Germinal center (tissue), 1 donor: ENCODE measurements around the gene PTTG1IP2.
A peak's percentile ranks its signal among the peaks of the same experiment; 100 is the strongest.
"Not testable (repeated sequence)": the region's sequence is repeated elsewhere in the genome, so short reads cannot be mapped to it uniquely, and the experiment has no call there.

Source experiments
- DNase-seq: peaks from one replicate; pipeline ENCODE4 v3.0.0; 2012; ENCODE audit warnings: mixed read lengths, low spot score

PTTG1IP2 gene

GRCh38 chr7:90469554-90469953, at the start of gene PTTG1IP2:
Gene PTTG1IP2 (plus strand): TSS chr7:90469639. CDS start chr7:90469787, 148 bp downstream.
- no peak for DNase-seq

- DNase-seq, result no peak
Measured at GRCh38 chr7:90421651-90422050, 47.8 kb upstream of the PTTG1IP2 start.

GRCh38 chr7:90424720-90425119, 44.7 kb upstream of the PTTG1IP2 start:
- no peak for DNase-seq

- no peak for DNase-seq
Measured at GRCh38 chr7:90425376-90425775, 44.1 kb upstream of the PTTG1IP2 start.

- no peak for DNase-seq
Measured at GRCh38 chr7:90430614-90431460, 38.6 kb upstream of the PTTG1IP2 start.

GRCh38 chr7:90432752-90433151, 36.7 kb upstream of the PTTG1IP2 start:
- DNase-seq, result no peak

GRCh38 chr7:90433221-90433620, 36.2 kb upstream of the PTTG1IP2 start:
- DNase-seq, result no peak

GRCh38 chr7:90445633-90446032, 23.8 kb upstream of the PTTG1IP2 start:
- DNase-seq, result no peak

GRCh38 chr7:90446137-90446899, 23.1 kb upstream of the PTTG1IP2 start:
- DNase-seq, result no peak

GRCh38 chr7:90453259-90453891, 16.1 kb upstream of the PTTG1IP2 start:
- DNase-seq, result no peak

GRCh38 chr7:90453931-90454330, 15.5 kb upstream of the PTTG1IP2 start:
- DNase-seq, result no peak

GRCh38 chr7:90455163-90456030, 14.0 kb upstream of the PTTG1IP2 start:
- peak; percentile 56 for DNase-seq

- DNase-seq, result no peak
Measured at GRCh38 chr7:90458104-90458503, 11.3 kb upstream of the PTTG1IP2 start.

GRCh38 chr7:90459888-90460287, 9.6 kb upstream of the PTTG1IP2 start:
- DNase-seq, result no peak

- DNase-seq, result no peak
Measured at GRCh38 chr7:90461219-90461618, 8.2 kb upstream of the PTTG1IP2 start.

GRCh38 chr7:90463151-90463628, 6.2 kb upstream of the PTTG1IP2 start:
- not testable (repeated sequence) for DNase-seq

- DNase-seq, result no peak
Measured at GRCh38 chr7:90465816-90466215, 3.6 kb upstream of the PTTG1IP2 start.

GRCh38 chr7:90472805-90473540, 3.5 kb downstream of the PTTG1IP2 start:
- no peak for DNase-seq

GRCh38 chr7:90473814-90474213, 4.4 kb downstream of the PTTG1IP2 start:
- no peak for DNase-seq

GRCh38 chr7:90474284-90475210, 5.1 kb downstream of the PTTG1IP2 start:
- DNase-seq, result no peak
